Activated T-cell treated with anti-CD3 and anti-CD28 coated beads for 48 hours (primary cell): ENCODE results near the gene TMEM127.

Source experiments
- DNase-seq: peaks from one replicate; pipeline ENCODE4 v3.0.0-alpha.2; 2020; ENCODE audit warnings: low read depth

The TMEM127 gene

GRCh38 chr2:96205888-96206287, 59.9 kb downstream of the TMEM127 start:
- DNase-seq = no peak

GRCh38 chr2:96204836-96205624, 60.8 kb downstream of the TMEM127 start:
- DNase-seq = no peak

- DNase-seq = no peak
Observed at GRCh38 chr2:96203130-96204028, 62.4 kb downstream of the TMEM127 start.

DNA sequence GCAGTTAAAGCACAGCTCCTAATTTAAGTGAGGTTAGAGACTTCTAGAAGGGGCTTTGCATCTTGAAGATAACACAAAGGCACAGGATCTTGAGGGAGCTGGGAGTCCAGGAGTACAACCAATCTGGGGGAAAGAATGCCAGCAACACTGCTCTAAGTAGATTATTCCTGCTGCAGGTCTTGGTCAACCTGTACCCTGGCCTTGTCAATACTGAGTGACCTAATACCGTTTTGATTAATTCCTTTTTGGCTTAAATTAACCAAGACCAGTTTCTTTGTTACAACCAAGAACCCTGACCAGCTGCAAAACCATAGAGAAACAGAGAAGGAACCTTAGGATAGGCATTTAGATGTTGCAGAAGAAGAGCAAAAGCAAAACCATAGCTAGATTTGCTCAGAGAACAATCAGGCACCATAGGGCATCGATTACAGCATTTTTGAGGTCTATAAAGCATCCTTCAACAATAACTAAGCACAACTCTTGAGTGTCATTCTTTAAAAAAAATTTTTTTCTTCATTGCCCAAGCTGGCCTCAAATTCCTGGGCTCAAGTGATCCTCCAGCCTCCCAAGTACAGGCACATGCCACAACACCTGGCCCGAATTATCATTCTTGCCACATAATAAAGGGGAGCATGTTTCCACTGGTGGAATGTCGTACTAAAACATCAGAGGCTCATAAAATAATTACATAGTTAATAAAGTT, 63.5 kb downstream of the TMEM127 start:
- no peak for DNase-seq

DNA sequence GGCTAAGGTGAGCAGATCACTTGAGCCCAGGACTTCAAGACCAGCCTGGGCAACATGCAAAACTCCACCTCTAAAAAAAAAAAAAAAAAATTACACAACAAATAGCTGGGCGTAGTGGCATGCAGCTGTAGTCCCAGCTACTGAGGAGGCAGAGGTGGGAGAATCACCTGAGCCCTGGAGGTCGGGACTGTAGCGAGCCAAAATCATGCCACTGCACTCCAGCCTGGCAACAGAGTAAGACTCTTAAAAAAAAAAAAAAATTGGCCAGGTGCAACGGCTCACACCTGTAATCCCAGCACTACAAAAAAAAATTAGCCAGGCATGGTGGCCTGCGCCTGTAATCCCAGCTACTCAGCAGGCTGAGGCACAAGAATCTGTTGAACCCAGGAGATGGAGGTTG, 64.5 kb downstream of the TMEM127 start:
- no peak for DNase-seq

DNA sequence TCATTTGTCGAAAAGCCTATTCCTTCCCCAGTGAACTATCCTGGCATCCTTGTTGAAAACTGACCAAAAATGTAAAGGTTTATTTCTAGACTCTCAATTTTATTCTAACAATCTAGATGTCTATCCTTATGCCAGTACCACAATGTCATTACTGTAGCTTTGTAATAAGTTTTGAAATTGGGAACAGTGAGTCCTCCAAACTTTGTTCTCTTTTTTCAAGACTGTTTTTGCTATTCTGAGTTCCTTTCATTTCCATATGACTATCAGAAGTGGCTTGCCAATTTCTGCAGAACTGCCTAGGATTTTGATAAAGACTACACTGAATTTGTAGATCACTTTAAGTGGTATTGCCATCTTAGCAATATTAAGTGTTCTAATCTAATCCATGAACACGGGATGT, 66.9 kb downstream of the TMEM127 start:
- DNase-seq = no peak
